ENCODE results near the gene CXCL6. TPM values are rescaled to one million over a fixed set of nuclear protein-coding genes. Genes with fewer than 3 reads are reported as not detected.

CXCL6 gene
- polyA plus RNA-seq, 1 experiment = 0.12 TPM

- POLR2A ChIA-PET = no interaction called here
Observed at GRCh38 chr4:73871511-73872310, 35.2 kb downstream of the CXCL6 start.

DNA sequence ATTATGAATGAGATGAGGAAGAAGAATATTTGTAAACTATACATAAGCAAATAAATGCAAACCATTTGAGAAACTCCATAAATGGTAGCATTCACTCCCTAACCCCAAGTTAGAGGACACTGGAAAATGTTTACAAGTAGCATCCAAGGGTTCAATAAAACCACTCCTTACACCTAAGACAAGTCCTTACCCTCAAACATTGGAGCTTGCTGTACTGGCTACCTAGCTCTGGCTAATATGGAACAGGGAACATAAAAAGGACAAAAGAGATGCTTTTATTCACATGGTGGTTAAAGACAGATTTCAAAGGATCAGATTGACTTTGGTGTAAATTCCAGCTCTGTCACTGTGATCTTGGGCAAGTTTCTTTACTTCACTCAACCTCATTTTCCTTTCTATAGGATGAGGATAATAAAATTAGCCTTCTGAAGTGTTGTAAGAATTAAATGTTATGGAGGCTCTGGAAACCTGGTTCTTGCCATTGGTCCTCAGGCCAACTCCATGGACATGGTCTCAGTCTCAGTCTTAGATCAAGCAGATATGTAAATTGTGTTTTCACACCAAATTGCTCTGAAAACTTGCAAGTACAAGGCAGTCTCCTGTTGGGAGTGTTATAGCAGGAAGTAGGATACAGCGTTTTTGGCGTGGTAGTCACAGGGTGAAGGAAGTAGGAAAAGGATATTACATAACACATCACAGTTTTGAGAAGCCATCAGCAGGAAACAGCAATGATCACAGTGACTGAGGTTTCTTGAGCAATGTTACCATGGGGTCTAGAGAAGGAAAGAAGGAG lies 36.0 kb downstream of the CXCL6 start:
- H3K4me3 ChIP-seq (ENCODE audit: low read depth, low read length) = no peak overlapping the region
- no peak for DNase-seq (ENCODE audit: low read depth)
- CTCF ChIA-PET = interaction anchor here (0.6 to 1.0 kb wide), 2 partner anchors 8 to 145 kb away, joined by 4 read pairs; no protein-coding TSS in a partner anchor
- no peaks in the 10 kb centered on the region; the same call in 1 of the 2 replicates for H3K27me3 ChIP-seq (ENCODE audit: control insufficient read depth, insufficient read depth, low read length)
- H3K36me3 ChIP-seq (ENCODE audit: control insufficient read depth, insufficient read depth, low read length) = no peaks in the 10 kb centered on the region
- no peak for TF ChIP-seq CTCF (IDR thresholded peaks at IDR 0.05; ENCODE audit: insufficient read depth, low read depth, low read length)
- POLR2A ChIA-PET = no interaction called here

More at GRCh38 chr4:73871511-73872310, 35.2 kb downstream of the CXCL6 start:
- Histone ChIP-seq H3K36me3 (ENCODE audit: control insufficient read depth, insufficient read depth, low read length) (no peaks in the 10 kb centered on the region), H3K4me3 (ENCODE audit: low read depth, low read length) (no peak overlapping the region), H3K27me3 (ENCODE audit: control insufficient read depth, insufficient read depth, low read length) (no peaks in the 10 kb centered on the region; the same call in 1 of the 2 replicates)
- CTCF ChIA-PET = interaction anchor here (0.6 kb wide), 1 partner anchor 144 kb away, joined by 4 read pairs; no protein-coding TSS in a partner anchor
- TF ChIP-seq CTCF (IDR thresholded peaks at IDR 0.05; ENCODE audit: insufficient read depth, low read depth, low read length) = no peak
- DNase-seq (ENCODE audit: low read depth) = no peak

DNA sequence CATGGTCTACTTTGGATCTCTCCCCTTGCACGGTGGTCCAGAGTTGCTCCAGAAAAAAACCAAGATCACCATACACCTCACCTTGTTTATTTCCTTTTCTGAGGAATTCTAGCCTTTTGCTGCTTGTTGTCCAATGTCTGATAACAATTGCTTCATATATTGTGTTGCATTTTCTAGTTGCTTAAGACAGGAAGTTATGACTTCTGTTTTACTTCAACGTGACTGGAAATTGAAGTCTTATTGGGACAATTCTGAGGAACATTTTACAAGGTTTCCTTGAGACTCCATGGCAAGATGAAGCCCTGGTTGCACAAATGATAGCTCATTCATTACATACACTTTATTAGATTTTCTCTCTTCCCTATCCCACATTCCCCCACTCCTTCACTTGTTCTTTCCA lies 37.9 kb downstream of the CXCL6 start:
- CTCF ChIA-PET = no interaction called here
- no peak for DNase-seq (ENCODE audit: low read depth)
- POLR2A ChIA-PET = no interaction called here
- Histone ChIP-seq H3K27me3 (ENCODE audit: control insufficient read depth, insufficient read depth, low read length) (no peaks in the 10 kb centered on the region; the same call in 1 of the 2 replicates), H3K4me3 (ENCODE audit: low read depth, low read length) (no peak overlapping the region), H3K36me3 (ENCODE audit: control insufficient read depth, insufficient read depth, low read length) (no peaks in the 10 kb centered on the region)
- no peak for TF ChIP-seq CTCF (IDR thresholded peaks at IDR 0.05; ENCODE audit: insufficient read depth, low read depth, low read length)

- TF ChIP-seq CTCF (IDR thresholded peaks at IDR 0.05; ENCODE audit: insufficient read depth, low read depth, low read length) = no peak
- CTCF ChIA-PET = no interaction called here
- POLR2A ChIA-PET = no interaction called here
- no peak for DNase-seq (ENCODE audit: low read depth)
- no peaks in the 10 kb centered on the region; the same call in 1 of the 2 replicates for H3K27me3 ChIP-seq (ENCODE audit: control insufficient read depth, insufficient read depth, low read length)
- H3K4me3 ChIP-seq (ENCODE audit: low read depth, low read length) = no peak overlapping the region
- H3K36me3 ChIP-seq (ENCODE audit: control insufficient read depth, insufficient read depth, low read length) = no peaks in the 10 kb centered on the region
Observed at GRCh38 chr4:73875401-73875800, 38.9 kb downstream of the CXCL6 start.

DNA sequence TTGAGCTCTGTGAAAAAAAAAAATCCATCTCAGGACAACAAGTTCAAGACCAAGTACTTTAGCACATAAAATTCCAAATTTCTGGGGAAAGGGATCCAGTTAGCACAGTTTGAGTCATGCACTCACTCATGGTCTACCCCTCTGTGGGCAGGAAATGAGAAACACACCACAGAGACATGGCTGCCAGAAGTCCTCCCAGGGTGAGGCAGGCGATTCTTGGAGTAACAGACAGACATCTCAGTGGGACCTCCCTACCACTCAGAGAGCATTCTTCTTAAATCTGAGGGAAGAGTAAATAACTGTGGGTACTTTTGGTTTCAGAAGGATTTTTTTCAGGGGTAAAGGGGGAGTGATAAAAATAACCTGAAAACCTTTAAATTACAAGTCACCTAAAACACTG lies 46.8 kb downstream of the CXCL6 start:
- POLR2A ChIA-PET = no interaction called here
- DNase-seq (ENCODE audit: low read depth) = no peak

More for the DNA sequence above, 46.8 kb downstream of the CXCL6 start:
- Histone ChIP-seq H3K4me3 (ENCODE audit: low read depth, low read length) (no peak overlapping the region), H3K36me3 (ENCODE audit: control insufficient read depth, insufficient read depth, low read length) (no peaks in the 10 kb centered on the region), H3K27me3 (ENCODE audit: control insufficient read depth, insufficient read depth, low read length) (no peaks in the 10 kb centered on the region)
- no peak for TF ChIP-seq CTCF (IDR thresholded peaks at IDR 0.05; ENCODE audit: insufficient read depth, low read depth, low read length)
- CTCF ChIA-PET = interaction anchor here (0.7 to 0.9 kb wide), 2 partner anchors 123 to 156 kb away, joined by 3 read pairs; no protein-coding TSS in a partner anchor

Data from BJ (cell line).